Germinal center (tissue), 1 donor: ENCODE data around the gene TCF7L2.

Source experiments
- DNase-seq: peaks from one replicate; pipeline ENCODE4 v3.0.0; 2012; ENCODE audit warnings: mixed read lengths, low spot score

TCF7L2 gene

GRCh38 chr10:112948196-112948595 lies 1.9 kb upstream of the TCF7L2 start:
- DNase-seq, result no peak

- DNase-seq, result no peak
Observed at GRCh38 chr10:112949143-112949823, 764 bp upstream of the TCF7L2 start.

GRCh38 chr10:112950714-112951358 lies 789 bp downstream of the TCF7L2 start:
- no peak for DNase-seq

GRCh38 chr10:112951359-112952281 lies 1.6 kb downstream of the TCF7L2 start:
- DNase-seq, result no peak

GRCh38 chr10:112952282-112953173 lies 2.5 kb downstream of the TCF7L2 start:
- no peak for DNase-seq

GRCh38 chr10:112953174-112954159 lies 3.4 kb downstream of the TCF7L2 start:
- no peak for DNase-seq

DNA sequence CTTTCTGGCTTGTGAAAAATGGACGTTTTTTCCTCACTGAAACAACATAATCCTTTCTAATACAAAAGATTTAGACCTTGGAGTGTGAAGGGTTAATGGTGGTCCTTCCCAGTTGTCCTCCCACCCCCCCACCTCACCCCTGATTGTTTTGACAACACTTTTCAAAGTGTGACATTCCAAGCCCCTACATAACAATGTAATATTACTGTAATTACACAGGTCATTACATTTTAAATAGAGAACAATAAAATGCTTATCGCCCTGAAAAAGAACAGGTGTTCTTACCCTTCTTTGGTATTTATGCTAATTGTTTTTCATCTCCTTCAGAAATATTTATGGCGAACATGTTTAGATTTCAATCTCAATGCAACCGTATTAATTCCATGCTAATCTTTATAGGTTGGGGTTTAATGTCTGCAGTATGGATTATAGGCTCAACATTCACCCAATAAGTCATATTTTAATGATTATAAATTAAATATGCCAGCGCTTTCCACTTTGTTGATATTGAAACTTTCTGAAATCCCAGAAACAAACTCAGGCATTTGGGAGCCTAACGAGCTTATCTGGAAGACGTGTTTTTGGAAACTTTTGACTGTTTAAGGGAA lies 5.0 kb downstream of the TCF7L2 start:
- no peak for DNase-seq

GRCh38 chr10:112955582-112956421 lies 5.8 kb downstream of the TCF7L2 start:
- DNase-seq, result no peak

DNA sequence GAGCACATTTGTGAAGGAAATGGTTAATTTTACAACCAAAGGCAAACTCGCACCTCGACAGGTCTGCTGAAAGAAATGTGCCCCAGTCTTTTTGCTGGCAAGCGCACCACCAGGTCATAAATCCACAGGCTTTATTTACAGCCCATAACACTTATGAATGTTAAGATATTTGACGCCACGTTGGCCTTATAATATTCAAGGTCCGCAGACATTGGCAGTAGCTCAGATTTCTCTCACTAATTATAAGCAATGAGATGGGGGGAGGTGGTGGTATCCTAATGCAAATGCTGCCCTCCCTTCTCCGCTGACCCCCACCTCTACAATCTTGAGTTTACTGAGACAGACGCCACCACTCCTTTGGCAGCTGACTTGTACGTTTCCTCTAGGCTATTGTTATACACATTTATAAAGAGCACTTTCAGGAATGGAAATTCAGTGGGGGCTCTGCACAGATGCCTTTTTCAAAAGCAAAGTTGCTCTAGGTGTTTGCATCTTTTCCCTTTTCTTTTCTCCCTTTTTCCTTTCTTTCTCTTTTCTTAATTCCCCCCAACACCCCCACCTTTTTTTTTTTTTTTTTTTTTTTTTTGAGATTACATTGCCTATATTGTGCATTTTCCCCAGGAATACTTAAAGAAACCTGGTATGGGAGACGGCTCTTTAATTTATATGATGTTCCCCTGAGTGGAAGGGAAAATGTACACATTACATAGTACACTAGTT lies 6.7 kb downstream of the TCF7L2 start:
- no peak for DNase-seq

DNA sequence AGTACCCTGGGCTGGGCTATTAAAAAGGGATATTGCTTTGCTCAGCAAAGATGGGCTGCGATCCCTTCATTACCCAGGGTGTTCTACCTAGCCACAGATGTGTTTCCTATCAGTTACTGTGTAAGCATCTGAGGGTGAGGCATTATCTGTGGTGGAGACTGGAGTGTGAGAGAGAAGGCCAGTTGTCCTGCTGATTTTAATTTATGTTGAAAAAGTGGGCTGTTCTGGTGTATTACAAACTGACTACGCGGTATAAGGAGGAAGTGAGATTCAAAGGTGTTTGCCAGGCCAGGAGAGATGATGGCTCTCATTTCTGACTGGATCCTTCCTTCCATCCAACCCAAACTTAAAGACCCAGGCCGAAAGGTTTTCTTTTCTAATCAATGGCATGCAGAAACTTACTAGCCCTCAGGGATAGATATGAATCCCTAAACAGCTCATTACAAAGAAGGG lies 7.6 kb downstream of the TCF7L2 start:
- no peak for DNase-seq

DNA sequence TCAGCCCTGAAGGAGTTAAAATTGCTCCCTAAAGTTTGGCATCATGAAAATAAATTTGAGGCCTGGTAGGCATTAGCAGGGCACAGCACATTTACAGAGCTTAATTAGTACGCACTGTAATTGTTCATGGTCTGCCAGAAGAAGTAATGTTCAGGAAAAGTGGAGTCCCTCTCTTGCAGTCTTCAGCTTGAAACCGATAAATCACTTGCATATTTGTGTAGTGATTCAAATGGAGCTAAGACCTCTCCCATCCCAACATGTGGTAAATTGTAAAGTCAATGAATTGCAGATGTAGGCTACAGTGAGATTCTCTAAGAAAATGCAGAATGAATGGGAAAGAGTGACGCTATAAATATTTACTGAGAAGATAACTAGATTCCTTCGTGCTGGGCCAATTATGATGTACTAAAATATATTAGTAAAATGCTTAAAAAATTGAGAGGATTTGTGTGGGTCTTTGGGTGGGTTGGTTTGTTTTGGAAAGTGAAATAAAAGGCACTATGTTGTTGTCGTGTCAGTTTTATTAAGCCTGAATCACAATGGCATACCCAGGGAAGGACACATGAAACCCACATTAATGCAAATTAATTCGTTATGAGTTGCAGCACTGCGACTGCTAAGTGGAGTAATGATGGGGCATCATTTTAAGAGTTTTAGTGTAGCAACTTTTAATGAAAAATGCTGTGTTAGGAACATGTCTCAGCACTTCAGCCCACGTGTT lies 8.4 kb downstream of the TCF7L2 start:
- DNase-seq, result no peak

- no peak for DNase-seq
Observed at GRCh38 chr10:112959207-112959838, 9.3 kb downstream of the TCF7L2 start.

GRCh38 chr10:112960151-112960681 lies 10.2 kb downstream of the TCF7L2 start:
- DNase-seq, result no peak

- no peak for DNase-seq
Observed at GRCh38 chr10:112961609-112962008, 11.6 kb downstream of the TCF7L2 start.

DNA sequence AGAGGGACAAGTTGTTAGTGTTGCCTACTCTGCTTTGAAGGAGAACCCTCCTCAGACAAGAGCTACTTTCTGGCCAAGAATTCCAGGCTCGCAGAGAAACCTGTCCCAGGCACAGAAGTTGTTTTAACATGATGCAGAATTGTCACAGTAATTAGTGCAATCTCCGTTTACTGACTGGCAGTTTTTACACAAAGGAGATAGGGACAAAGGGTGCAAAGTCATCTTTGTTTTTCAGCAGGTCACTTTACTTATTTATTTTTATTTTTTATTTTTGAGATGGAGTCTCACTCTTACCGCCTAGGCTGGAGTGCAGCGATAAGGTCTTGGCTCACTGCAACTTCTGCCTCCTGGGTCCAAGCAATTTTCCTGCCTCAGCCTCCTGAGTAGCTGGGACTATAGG lies 12.3 kb downstream of the TCF7L2 start:
- no peak for DNase-seq

GRCh38 chr10:112963835-112964234 lies 13.8 kb downstream of the TCF7L2 start:
- DNase-seq, result no peak

GRCh38 chr10:112964482-112964881 lies 14.4 kb downstream of the TCF7L2 start:
- no peak for DNase-seq
